Hindlimb muscle (tissue), 1 donor: ENCODE measurements around the gene R3HDM2. TPM values are rescaled to one million over a fixed set of nuclear protein-coding genes. Genes with fewer than 3 reads are reported as not detected.
A peak's percentile ranks its signal among the peaks of the same experiment; 100 is the strongest.
"Not testable (repeated sequence)": the region's sequence is repeated elsewhere in the genome, so short reads cannot be mapped to it uniquely, and the experiment has no call there.

Experiments
- DNase-seq: peaks from one replicate; pipeline ENCODE4 v3.0.0-alpha.2; 2013
- polyA plus RNA-seq: library from polyadenylated mRNA; unstranded; fragments of 120-200 nt; gene quantifications from one replicate; pipeline ENCODE4 v1.2.1, GENCODE V29; 2013; ENCODE audit not compliant: insufficient read length

Gene R3HDM2
- polyA plus RNA-seq, 1 donor, result 49.4 TPM

DNA sequence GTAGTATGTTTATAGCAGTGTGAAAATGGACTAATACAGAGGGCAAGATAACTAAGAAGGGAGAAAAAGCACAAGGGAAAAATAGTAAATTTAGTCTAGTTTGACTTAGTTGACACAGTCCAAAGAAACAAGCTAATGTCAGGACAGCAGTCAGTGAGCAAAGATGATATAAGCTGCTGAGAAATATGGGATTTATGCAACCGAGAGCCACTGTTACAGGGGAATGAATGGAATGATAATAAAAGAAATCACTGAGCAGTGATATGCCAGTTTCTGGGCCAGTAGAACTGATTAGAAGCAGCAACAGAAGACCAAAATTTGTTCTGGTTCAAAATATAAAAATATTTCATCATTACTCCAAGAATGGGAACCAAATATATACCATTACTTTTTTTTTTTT lies 60.1 kb downstream of the R3HDM2 start:
- no peak for DNase-seq

DNA sequence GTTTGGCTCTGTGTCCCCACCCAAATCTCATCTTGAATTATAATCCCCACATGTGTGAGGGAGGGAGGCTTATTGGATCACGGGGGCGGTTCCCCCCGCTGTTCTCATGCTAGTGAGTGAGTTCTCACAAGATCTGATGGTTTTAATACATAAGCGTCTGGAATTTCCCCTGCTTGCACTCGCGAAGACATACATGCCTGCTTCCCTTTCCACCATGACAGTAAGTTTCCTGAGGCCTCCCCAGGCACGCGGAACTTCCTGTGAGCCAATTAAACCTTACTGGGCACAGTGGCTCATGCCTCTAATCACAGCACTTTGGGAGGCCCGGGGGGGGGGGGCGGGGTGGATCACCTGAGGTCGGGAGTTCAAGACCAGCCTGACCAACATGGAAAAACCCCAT lies 60.8 kb downstream of the R3HDM2 start:
- no peak for DNase-seq

GRCh38 chr12:57369202-57369601 lies 61.6 kb downstream of the R3HDM2 start:
- DNase-seq, result no peak

GRCh38 chr12:57368349-57369095 lies 62.3 kb downstream of the R3HDM2 start:
- DNase-seq, result no peak

- no peak for DNase-seq
Measured at GRCh38 chr12:57367121-57367520, 63.7 kb downstream of the R3HDM2 start.

GRCh38 chr12:57366315-57366714 lies 64.5 kb downstream of the R3HDM2 start:
- no peak for DNase-seq

DNA sequence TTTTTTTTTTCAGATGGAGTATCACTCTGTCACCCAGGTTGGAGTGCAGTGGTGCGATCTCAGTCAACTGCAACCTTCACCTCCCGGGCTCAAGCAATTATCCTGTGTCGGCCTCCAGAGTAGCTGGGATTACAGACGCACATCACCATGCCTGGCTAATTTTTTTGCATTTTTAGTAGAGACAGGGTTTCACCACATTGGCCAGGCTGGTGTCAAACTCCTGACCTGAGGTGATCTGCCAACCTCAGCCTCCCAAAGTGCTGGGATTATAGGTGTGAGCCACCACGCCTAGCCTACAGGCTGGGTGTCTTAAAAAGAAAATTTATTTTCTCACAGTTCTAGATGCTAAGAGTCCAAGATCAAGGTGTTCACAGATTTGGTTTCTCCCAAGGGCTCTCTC lies 66.7 kb downstream of the R3HDM2 start:
- DNase-seq, result not testable (repeated sequence)

GRCh38 chr12:57360468-57360867 lies 70.4 kb downstream of the R3HDM2 start:
- DNase-seq, result no peak

- DNase-seq, result no peak
Measured at GRCh38 chr12:57358646-57359045, 72.2 kb downstream of the R3HDM2 start.

DNA sequence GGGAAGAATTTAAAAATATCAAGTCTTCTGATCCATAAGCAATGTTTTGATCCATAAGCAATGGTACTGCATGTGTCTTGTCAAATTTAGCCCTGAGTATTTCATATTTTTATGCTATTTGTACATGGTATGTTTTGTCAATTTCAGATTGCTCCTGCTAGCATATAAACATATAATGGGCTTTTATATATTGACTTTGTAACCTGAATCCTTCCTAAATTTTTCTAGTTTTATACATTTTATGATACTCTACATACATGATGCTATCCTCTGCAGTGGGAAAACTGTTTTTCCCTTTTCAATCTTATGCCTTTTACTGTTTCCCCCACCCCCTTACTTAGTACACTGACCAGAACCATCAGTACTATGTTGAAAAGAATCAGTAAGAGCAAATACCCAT lies 75.1 kb downstream of the R3HDM2 start:
- no peak for DNase-seq

DNA sequence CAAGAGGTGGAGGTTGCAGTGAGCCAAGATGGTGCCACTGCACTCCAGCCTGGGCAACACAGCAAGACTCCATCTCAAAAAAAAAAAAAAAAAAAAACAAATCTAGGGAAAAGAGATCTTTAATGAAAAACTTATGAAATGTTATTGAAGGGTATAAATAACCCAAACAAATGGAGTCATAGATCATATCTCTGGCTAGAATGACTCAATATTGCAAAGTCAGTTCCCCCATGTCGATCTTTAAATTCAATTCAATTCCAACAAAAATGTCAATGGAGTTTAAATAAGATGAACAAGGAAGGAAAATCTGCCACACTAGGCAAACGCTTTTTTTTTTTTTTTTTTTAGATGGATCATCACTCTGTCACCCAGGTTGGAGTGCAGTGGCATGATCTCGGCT lies 78.7 kb downstream of the R3HDM2 start:
- DNase-seq, result no peak

- DNase-seq, result no peak
Measured at GRCh38 chr12:57347284-57347683, 83.6 kb downstream of the R3HDM2 start.

GRCh38 chr12:57343703-57344378 lies 87.0 kb downstream of the R3HDM2 start:
- no peak for DNase-seq

GRCh38 chr12:57342207-57342691 lies 88.6 kb downstream of the R3HDM2 start:
- DNase-seq, result peak; percentile 39

GRCh38 chr12:57341275-57341990 lies 89.4 kb downstream of the R3HDM2 start:
- DNase-seq, result no peak

DNA sequence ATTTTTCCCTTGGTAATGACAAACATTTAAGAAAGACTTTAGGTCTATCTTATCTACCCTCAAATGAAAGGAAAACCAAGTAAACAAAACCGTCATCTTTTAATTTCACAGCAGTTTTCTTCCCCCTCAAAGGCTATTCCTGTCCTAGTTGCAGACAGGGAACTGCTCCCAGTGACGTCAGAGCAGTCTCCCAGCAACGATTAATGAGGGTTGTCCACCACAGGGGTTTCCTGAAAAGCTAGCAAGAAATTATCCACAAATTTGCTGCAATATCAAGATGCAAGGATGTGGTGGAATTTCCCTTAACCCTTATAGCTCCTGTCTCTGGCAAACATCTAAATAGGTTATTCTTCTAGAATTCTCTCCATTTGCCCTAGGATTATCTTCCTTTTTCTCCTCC lies 90.7 kb downstream of the R3HDM2 start:
- DNase-seq, result peak; percentile 71

DNA sequence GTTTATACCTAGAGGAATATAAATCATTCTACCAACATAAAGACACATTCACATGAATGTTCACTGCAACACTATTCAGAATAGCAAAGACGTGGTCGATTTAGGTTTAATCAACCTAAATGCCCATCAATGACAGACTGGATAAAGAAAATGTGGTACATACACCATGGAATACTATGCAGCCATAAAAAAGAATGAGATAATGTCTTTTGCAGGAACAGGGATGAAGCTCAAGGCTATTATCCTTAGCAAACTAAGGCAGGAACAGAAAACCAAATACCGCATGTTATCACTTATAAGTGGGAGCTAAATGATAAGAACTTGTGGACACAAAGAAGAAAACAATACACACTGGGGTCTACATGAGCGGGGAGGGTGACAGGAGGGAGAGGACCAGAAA lies 94.5 kb downstream of the R3HDM2 start:
- not testable (repeated sequence) for DNase-seq

DNA sequence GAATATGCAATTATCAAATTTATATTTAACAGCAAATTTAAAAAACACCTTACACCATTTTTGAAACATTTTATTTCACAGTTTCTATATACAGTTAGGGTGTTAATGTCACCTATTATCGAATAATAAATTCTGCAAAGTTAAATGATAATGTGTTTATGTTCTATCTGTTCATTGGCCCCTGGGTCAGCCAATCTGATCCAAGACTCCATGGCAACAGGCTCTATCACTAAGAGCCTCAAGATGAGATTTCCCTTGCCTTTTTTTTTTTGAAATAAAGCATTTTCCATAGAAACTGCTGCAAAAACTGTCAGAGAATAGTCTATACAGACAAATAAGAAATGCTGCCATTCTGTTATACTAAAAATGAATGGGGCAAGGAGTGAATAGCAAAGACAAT lies 96.6 kb downstream of the R3HDM2 start:
- no peak for DNase-seq

DNA sequence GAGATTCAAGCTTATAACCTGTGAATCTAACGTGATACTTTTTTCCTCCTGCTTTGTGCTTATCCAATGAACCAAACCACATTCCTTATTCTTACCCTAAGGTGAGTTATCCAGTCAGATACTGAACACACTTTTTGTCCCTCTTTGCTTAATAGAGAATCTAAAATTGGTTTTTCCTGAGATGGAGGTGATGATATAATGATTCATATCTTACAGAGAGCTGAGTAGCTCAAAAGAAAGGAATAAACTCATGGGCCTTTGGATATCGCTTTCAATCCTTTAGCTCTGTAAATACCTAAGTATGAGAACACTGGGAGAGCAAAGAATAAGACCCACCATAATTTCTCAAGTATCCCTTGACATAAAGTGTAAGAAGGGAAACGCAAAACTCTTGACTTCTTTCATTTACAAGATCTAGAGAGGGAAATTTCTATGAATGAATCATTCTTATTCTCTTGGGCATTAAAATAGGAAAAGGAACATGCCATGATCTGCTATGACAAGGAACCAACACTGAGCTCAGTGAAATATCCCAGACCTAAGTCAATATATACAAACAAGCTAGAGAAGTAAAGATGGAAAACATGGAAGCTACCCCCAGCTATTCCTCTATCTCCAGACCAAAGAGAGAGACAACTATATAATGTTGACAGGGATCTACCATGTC lies 98.1 kb downstream of the R3HDM2 start:
- no peak for DNase-seq

DNA sequence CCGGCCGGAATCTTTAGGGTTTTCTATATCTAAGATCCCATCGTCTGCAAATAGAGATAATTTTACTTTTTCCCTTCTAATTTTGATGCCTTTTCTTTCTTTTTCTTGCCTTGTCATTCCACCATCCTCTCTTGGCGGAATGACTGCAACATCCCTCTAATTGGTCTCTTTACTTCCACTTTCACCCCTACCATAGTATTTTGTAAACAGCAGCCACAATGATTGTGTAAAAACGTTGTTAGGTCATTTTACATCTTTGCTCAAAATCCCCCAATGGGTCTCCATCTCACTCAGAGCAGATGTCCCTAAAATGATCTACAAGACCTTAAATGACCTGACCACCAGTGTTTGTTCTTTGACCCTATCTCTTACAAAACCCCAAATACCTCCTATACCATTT lies 99.9 kb downstream of the R3HDM2 start:
- DNase-seq, result no peak

DNA sequence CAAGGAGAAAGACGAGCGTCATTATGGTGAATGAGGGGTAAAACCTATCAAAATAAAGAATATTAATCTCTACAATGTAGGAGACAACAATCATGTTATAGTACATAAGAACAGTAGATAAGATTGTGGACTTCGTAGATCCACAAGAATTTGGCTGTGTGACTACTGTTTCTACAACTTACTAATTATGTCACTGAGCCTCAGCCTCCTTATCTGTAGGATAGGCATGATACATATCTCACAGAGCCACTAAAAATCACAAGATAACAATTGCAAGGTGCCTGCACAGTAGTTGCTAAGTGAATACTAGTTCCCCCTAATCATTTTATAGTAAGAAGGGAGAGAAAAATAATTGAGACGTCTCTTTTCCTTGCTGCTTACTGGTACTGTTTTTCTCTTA lies 101.6 kb downstream of the R3HDM2 start:
- DNase-seq, result no peak

DNA sequence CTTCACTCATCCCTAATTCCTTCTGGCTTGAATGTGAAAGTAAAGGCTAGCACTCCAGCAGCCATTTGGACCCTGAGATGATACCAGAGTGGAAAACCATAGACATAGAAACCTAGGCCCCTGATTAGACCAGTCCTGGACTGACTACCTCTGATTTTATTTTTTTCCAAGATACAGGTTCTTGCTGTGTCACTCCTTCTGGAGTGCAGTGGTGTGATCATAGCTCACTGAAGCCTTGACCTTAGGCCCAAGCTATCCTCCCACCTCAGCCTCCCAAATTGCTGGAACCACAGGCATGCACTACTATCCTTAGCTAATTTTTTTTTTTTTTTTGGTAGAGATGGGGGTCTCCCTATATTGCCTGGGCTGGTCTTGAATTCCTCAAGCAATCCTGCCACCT lies 105.4 kb downstream of the R3HDM2 start:
- DNase-seq, result no peak

- no peak for DNase-seq
Measured at GRCh38 chr12:57323416-57323815, 107.4 kb downstream of the R3HDM2 start.
